H9 (cell line): ENCODE measurements around the gene SEPTIN7. TPM values are rescaled to one million over a fixed set of nuclear protein-coding genes. Genes with fewer than 3 reads are reported as not detected.

Experiments
- DNase-seq: peaks from one replicate; pipeline ENCODE4 v3.0.0-alpha.2; 2017
- H2AFZ ChIP-seq: one replicate; pipeline ENCODE4 v1.6.1; 2013; ENCODE audit warnings: mild to moderate bottlenecking, low read length, control low read depth, moderate library complexity
- H2AK5ac ChIP-seq: 2 replicates; pipeline ENCODE4 v1.6.1; 2013; ENCODE audit warnings: low read length, control low read depth, mixed read lengths; ENCODE audit not compliant: insufficient read length
- H2BK120ac ChIP-seq: one replicate; pipeline ENCODE4 v1.6.1; 2013; ENCODE audit warnings: low read depth, mild to moderate bottlenecking, low read length, control low read depth, inconsistent platforms; ENCODE audit not compliant: poor library complexity, severe bottlenecking
- H2BK12ac ChIP-seq: 2 replicates; pipeline ENCODE4 v1.6.1; 2013; ENCODE audit warnings: low read length, control low read depth, mixed read lengths, low read depth; ENCODE audit not compliant: insufficient read length
- H2BK15ac ChIP-seq: 2 replicates; pipeline ENCODE4 v1.6.1; 2013; ENCODE audit warnings: low read depth, low read length, control low read depth
- H2BK20ac ChIP-seq: one replicate; pipeline ENCODE4 v1.6.1; 2013; ENCODE audit warnings: low read depth, mild to moderate bottlenecking, low read length, control low read depth, inconsistent platforms; ENCODE audit not compliant: poor library complexity, severe bottlenecking
- H2BK5ac ChIP-seq: 2 replicates; pipeline ENCODE4 v1.6.1; 2013; ENCODE audit warnings: low read length, control low read depth, mixed read lengths; ENCODE audit not compliant: insufficient read length
- H3K14ac ChIP-seq: 2 replicates; pipeline ENCODE4 v1.6.1; 2013; ENCODE audit warnings: low read length, control low read depth; ENCODE audit not compliant: insufficient read depth
- H3K18ac ChIP-seq: 2 replicates; pipeline ENCODE4 v1.6.1; 2013; ENCODE audit warnings: low read depth, mild to moderate bottlenecking, mixed read lengths, low read length, control low read depth; ENCODE audit not compliant: insufficient read length
- H3K23ac ChIP-seq: 2 replicates; pipeline ENCODE4 v1.6.1; 2013; ENCODE audit warnings: low read length, control low read depth, mixed read lengths, low read depth; ENCODE audit not compliant: insufficient read length
- H3K23me2 ChIP-seq: 2 replicates; pipeline ENCODE4 v1.6.1; 2013; ENCODE audit warnings: low read depth, mild to moderate bottlenecking, mixed read lengths, low read length, control low read depth; ENCODE audit not compliant: insufficient read length, poor library complexity, severe bottlenecking
- H3K27ac ChIP-seq: 2 replicates; pipeline ENCODE4 v1.5.1; 2013; ENCODE audit warnings: low read length, control low read depth, mixed read lengths, low read depth; ENCODE audit not compliant: insufficient read length
- H3K27me3 ChIP-seq: 2 replicates; pipeline ENCODE4 v1.6.1; 2013; ENCODE audit warnings: low read length, control low read depth, inconsistent platforms; ENCODE audit not compliant: insufficient read depth
- H3K4ac ChIP-seq: 2 replicates; pipeline ENCODE4 v1.6.1; 2013; ENCODE audit warnings: low read depth, mild to moderate bottlenecking, control low read depth, inconsistent platforms, low read length, moderate library complexity
- H3K4me1 ChIP-seq: 2 replicates; pipeline ENCODE4 v1.6.1; 2013; ENCODE audit warnings: low read length, control low read depth, inconsistent platforms; ENCODE audit not compliant: insufficient read depth
- H3K4me2 ChIP-seq: 2 replicates; pipeline ENCODE4 v1.6.1; 2013; ENCODE audit warnings: low read length, control low read depth, mixed read lengths; ENCODE audit not compliant: insufficient read length, insufficient read depth
- H3K56ac ChIP-seq: 2 replicates; pipeline ENCODE4 v1.6.1; 2013; ENCODE audit warnings: low read depth, mild to moderate bottlenecking, mixed read lengths, low read length, control low read depth; ENCODE audit not compliant: insufficient read length
- H3K79me1 ChIP-seq: 2 replicates; pipeline ENCODE4 v1.6.1; 2013; ENCODE audit warnings: low read depth, mild to moderate bottlenecking, moderate library complexity, low read length, control low read depth, inconsistent platforms; ENCODE audit not compliant: insufficient read depth, poor library complexity, severe bottlenecking
- H3K79me2 ChIP-seq: 2 replicates; pipeline ENCODE4 v1.6.1; 2013; ENCODE audit warnings: low read length, control low read depth, inconsistent platforms; ENCODE audit not compliant: insufficient read depth
- H3K9ac ChIP-seq: 2 replicates; pipeline ENCODE4 v1.6.1; 2013; ENCODE audit warnings: low read length, control low read depth, mixed read lengths; ENCODE audit not compliant: insufficient read length; ENCODE audit errors: extremely low read depth
- H3K9me3 ChIP-seq: one replicate; pipeline ENCODE4 v1.6.1; 2013; ENCODE audit warnings: low read depth, low read length, inconsistent platforms; ENCODE audit not compliant: control insufficient read depth
- H3T11ph ChIP-seq: one replicate; pipeline ENCODE4 v1.6.1; 2013; ENCODE audit warnings: mild to moderate bottlenecking, low read length, control low read depth, inconsistent platforms
- H4K20me1 ChIP-seq: one replicate; pipeline ENCODE4 v1.6.1; 2013; ENCODE audit not compliant: control insufficient read depth, insufficient read length, insufficient read depth
- H4K5ac ChIP-seq: 2 replicates; pipeline ENCODE4 v1.6.1; 2013; ENCODE audit warnings: low read depth, mild to moderate bottlenecking, mixed read lengths, low read length, control low read depth; ENCODE audit not compliant: insufficient read length
- H4K8ac ChIP-seq: replicated peaks from 2 replicates; pipeline ENCODE4 v1.6.1; 2013; ENCODE audit warnings: low read length, control low read depth, mixed read lengths, low read depth; ENCODE audit not compliant: insufficient read length
- H4K91ac ChIP-seq: 2 replicates; pipeline ENCODE4 v1.6.1; 2013; ENCODE audit warnings: low read depth, mild to moderate bottlenecking, moderate library complexity, mixed read lengths, low read length, control low read depth; ENCODE audit not compliant: insufficient read length
- H3K27ac Mint-ChIP-seq, 3 experiments: 2 replicates in 2 of 3; 3 replicates in 1 of 3; pipeline ENCODE4 v1.8.0; 2020 to 2021; ENCODE audit warnings: mixed read lengths in 3 of 3, mild to moderate bottlenecking in 1 of 3, moderate library complexity in 1 of 3
- H3K27me3 Mint-ChIP-seq: 2 replicates; pipeline ENCODE4 v1.8.0; 2021; ENCODE audit warnings: low read depth, mild to moderate bottlenecking, moderate library complexity, mixed read lengths
- H3K36me3 Mint-ChIP-seq, 3 experiments: 2 replicates in 2 of 3; 3 replicates in 1 of 3; pipeline ENCODE4 v1.8.0; 2020 to 2021; ENCODE audit warnings: low read depth in 3 of 3, mixed read lengths in 3 of 3; ENCODE audit not compliant: insufficient read depth in 1 of 3
- H3K4me1 Mint-ChIP-seq, 2 experiments: 2 replicates each; pipeline ENCODE4 v1.8.0; 2020; ENCODE audit warnings: mixed read lengths in 2 of 2
- H3K4me3 Mint-ChIP-seq, 2 experiments: 2 replicates in 1 of 2; 3 replicates in 1 of 2; pipeline ENCODE4 v1.8.0; 2020 to 2021; ENCODE audit warnings: mild to moderate bottlenecking in 2 of 2, mixed read lengths in 2 of 2, moderate library complexity in 1 of 2
- H3K9me3 Mint-ChIP-seq, 2 experiments: 2 replicates in 1 of 2; 3 replicates in 1 of 2; pipeline ENCODE4 v1.8.0; 2020; ENCODE audit warnings: mild to moderate bottlenecking in 2 of 2, mixed read lengths in 2 of 2, moderate library complexity in 1 of 2
- total RNA-seq: library from RNA; stranded (reverse); gene quantifications from 2 replicates; pipeline ENCODE4 v1.2.1, GENCODE V29; 2021
- TF ChIP-seq, protein P1 (sequence below): fragments of 200-600 bp; sonication (generic); conservative IDR thresholded peaks from 3 replicates; pipeline ENCODE4 v1.8.0; 2021; ENCODE audit warnings: antibody characterized with exemption, mild to moderate bottlenecking

Gene SEPTIN7
- total RNA-seq, 1 experiment from 2014 or later: 184 TPM

DNA sequence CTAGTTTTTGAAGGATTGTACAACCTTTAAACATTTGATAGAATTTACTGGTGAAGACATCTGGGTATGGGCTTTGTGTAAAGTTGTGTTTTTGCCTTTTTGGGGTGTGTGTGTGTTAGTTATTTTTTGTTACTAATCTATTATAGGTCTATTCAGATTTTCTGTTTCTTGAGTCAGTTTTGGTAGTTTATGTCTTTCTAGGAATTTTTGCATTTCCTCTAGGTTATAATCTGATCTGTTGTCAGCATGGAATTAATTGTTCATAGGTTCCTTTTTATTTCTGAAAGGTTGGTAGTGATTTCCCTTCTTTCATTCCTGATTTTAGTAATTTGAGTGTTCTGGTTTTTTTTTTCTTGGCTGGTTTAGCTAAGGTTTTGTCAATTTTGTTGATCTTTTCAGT lies 17.7 kb downstream of the SEPTIN7 start:
- Histone ChIP-seq H4K8ac (no peak overlapping the region), H2BK12ac (no peak overlapping the region), H2BK15ac (no peak overlapping the region), H3K4me1 (no peaks in the 10 kb centered on the region; the same call in 1 of the 2 replicates), H2AFZ (no peak overlapping the region), H4K20me1 (no peaks in the 10 kb centered on the region), H3K23ac (no peak overlapping the region), H3K56ac (no peak overlapping the region), H3K79me2 (peaks cover 46% of the 10 kb centered on the region; the same call in 1 of the 2 replicates), H3K4ac (no peak overlapping the region), H2AK5ac (no peak overlapping the region), H3K23me2 (no peaks in the 10 kb centered on the region), H3K9me3 (no peaks in the 10 kb centered on the region), H2BK5ac (no peak overlapping the region), H3T11ph (no peak overlapping the region), H4K5ac (no peak overlapping the region), H2BK20ac (no peak overlapping the region), H3K27me3 (no peaks in the 10 kb centered on the region), H3K9ac (no peak overlapping the region), H3K4me2 (no peak overlapping the region), H3K14ac (no peak overlapping the region), H3K79me1 (peaks cover 7% of the 10 kb centered on the region), H2BK120ac (no peak overlapping the region), H4K91ac (no peak overlapping the region), H3K18ac (no peak overlapping the region), H3K27ac (no peak overlapping the region)
- H3K9me3 Mint-ChIP-seq: peaks cover 7 to 23% of the 10 kb centered on the region in 2 experiments; a peak in 4 of 5 replicates
- H3K36me3 Mint-ChIP-seq: peaks cover 2 to 27% (median 17%) of the 10 kb centered on the region in 3 experiments; a peak in 6 of 7 replicates
- H3K27ac Mint-ChIP-seq: peak overlapping the region in 2 of 3 experiments; percentile 8 to 37; a peak in 2 of 7 replicates
- DNase-seq: no peak
- no peaks in the 10 kb centered on the region for H3K27me3 Mint-ChIP-seq
- H3K4me1 Mint-ChIP-seq: peaks cover 46% of the 10 kb centered on the region in 2 experiments
- TF ChIP-seq, protein P1, sequence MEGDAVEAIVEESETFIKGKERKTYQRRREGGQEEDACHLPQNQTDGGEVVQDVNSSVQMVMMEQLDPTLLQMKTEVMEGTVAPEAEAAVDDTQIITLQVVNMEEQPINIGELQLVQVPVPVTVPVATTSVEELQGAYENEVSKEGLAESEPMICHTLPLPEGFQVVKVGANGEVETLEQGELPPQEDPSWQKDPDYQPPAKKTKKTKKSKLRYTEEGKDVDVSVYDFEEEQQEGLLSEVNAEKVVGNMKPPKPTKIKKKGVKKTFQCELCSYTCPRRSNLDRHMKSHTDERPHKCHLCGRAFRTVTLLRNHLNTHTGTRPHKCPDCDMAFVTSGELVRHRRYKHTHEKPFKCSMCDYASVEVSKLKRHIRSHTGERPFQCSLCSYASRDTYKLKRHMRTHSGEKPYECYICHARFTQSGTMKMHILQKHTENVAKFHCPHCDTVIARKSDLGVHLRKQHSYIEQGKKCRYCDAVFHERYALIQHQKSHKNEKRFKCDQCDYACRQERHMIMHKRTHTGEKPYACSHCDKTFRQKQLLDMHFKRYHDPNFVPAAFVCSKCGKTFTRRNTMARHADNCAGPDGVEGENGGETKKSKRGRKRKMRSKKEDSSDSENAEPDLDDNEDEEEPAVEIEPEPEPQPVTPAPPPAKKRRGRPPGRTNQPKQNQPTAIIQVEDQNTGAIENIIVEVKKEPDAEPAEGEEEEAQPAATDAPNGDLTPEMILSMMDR: no peak
- no peak overlapping the region for H3K4me3 Mint-ChIP-seq
